GM12878 (cell line): Measurements from ENCODE around the gene SOX30. TPM values are rescaled to one million over a fixed set of nuclear protein-coding genes. Genes with fewer than 3 reads are reported as not detected.
A peak's percentile ranks its signal among the peaks of the same experiment; 100 is the strongest.

Experiments used
- ATAC-seq: fragments of 200-7000 bp; cut with Tn5 transposase; 3 replicates; pipeline ENCODE4 v1.9.1; 2020; ENCODE audit warnings: mild to moderate bottlenecking, moderate library complexity
- BruUV-seq: library from RNA; stranded (reverse); fragments of 400-500 nt; replicated peaks from 2 replicates; lab custom pipeline; 2021; lab: Mats Ljungman, UMichigan
- CTCF ChIA-PET: fragments of 300-600 bp; sonication (Branson Sonifier 250); formaldehyde crosslinking; extraction: SDS; loops from one replicate; lab custom pipeline; 2021; ENCODE audit warnings: inconsistent platforms; lab: Yijun Ruan, JAX
- POLR2A ChIA-PET: fragments of 350-600 bp; formaldehyde crosslinking; extraction: SDS; loops from one replicate; lab custom pipeline; 2021; ENCODE audit warnings: inconsistent platforms; lab: Charles Lee
- RAD21 ChIA-PET: fragments of 300-600 bp; sonication (Branson Sonifier 250); formaldehyde crosslinking; loops from one replicate; lab custom pipeline; 2023; ENCODE audit warnings: antibody characterized with exemption; ENCODE audit not compliant: unreplicated experiment; lab: Charles Lee
- SMC1A ChIA-PET: fragments of 300-600 bp; sonication (Branson Sonifier 250); formaldehyde crosslinking; loops from one replicate; lab custom pipeline; 2023; ENCODE audit not compliant: unreplicated experiment, uncharacterized antibody; lab: Charles Lee
- DNase-seq: peaks from one replicate; pipeline ENCODE4 v3.0.0-alpha.2; 2011; ENCODE audit warnings: low read depth, low spot score
- FAIRE-seq: peaks from 3 replicates; lab custom pipeline; 2011; peaks lifted over from hg19 to GRCh38; lab: Jason Lieb, UNC
- H2AFZ ChIP-seq: 2 replicates; pipeline ENCODE4 v1.6.0; 2011; ENCODE audit warnings: low read depth, low read length, control low read depth; ENCODE audit not compliant: control insufficient read depth
- H3K27ac ChIP-seq: 2 replicates; pipeline ENCODE4 v1.5.1; 2011; ENCODE audit warnings: control low read depth; ENCODE audit not compliant: control insufficient read depth, insufficient read depth
- H3K27me3 ChIP-seq, 2 experiments: replicated peaks in 1 of 2; 2 replicates each; pipeline versions ENCODE4 v1.6.0 to v1.6.1; 2011; ENCODE audit warnings: low read length in 1 of 2; ENCODE audit not compliant: control insufficient read depth in 2 of 2, insufficient read depth in 2 of 2
- H3K36me3 ChIP-seq, 2 experiments: 2 replicates each; pipeline ENCODE4 v1.5.1; 2011; ENCODE audit warnings: low read length in 1 of 2; ENCODE audit not compliant: control insufficient read depth in 2 of 2, insufficient read depth in 2 of 2
- H3K4me1 ChIP-seq: 2 replicates; pipeline ENCODE4 v1.6.1; 2011; ENCODE audit warnings: mild to moderate bottlenecking, low read length, moderate library complexity, mixed read lengths; ENCODE audit not compliant: control insufficient read depth, insufficient read depth
- H3K4me2 ChIP-seq: 2 replicates; pipeline ENCODE4 v1.6.0; 2011; ENCODE audit warnings: control low read depth; ENCODE audit not compliant: control insufficient read depth, insufficient read depth
- H3K4me3 ChIP-seq: fragments of 200-600 bp; sonication (generic); 2 replicates; pipeline ENCODE4 v1.5.1; 2016
- H3K79me2 ChIP-seq: 2 replicates; pipeline ENCODE4 v1.6.0; 2011; ENCODE audit warnings: low read length; ENCODE audit not compliant: control insufficient read depth, insufficient read depth
- H3K9ac ChIP-seq: 2 replicates; pipeline ENCODE4 v1.8.0; 2011; ENCODE audit warnings: low read length, control low read depth, mixed read lengths; ENCODE audit not compliant: control insufficient read depth, insufficient read depth
- H3K9me3 ChIP-seq: replicated peaks from 3 replicates; pipeline ENCODE4 v1.5.1; 2011; ENCODE audit warnings: mild to moderate bottlenecking, low read length; ENCODE audit not compliant: control insufficient read depth, insufficient read depth
- H4K20me1 ChIP-seq: 2 replicates; pipeline ENCODE4 v1.6.0; 2011; ENCODE audit not compliant: control insufficient read depth, insufficient read depth
- CUX1 ChIP-seq: IDR thresholded peaks from 2 replicates; pipeline ENCODE4 v1.6.1; 2012; ENCODE audit warnings: improper control_type of control experiment, low read depth, low read length; ENCODE audit not compliant: insufficient replicate concordance
- ETV6 ChIP-seq, 2 experiments: fragments of 450-650 bp in 1 of 2; IDR thresholded peaks in 1 of 2; conservative IDR thresholded peaks in 1 of 2; 2 replicates each; pipeline ENCODE4 v1.6.1; 2014; ENCODE audit warnings: antibody characterized with exemption in 1 of 2, borderline replicate concordance in 1 of 2, low read depth in 1 of 2, mild to moderate bottlenecking in 1 of 2, moderate library complexity in 1 of 2
- NRF1 ChIP-seq: conservative IDR thresholded peaks from 2 replicates; pipeline ENCODE4 v1.6.1; 2011; ENCODE audit warnings: mild to moderate bottlenecking, low read depth, low read length, improper control_type of control experiment
- PAX5 ChIP-seq: IDR thresholded peaks from 2 replicates; pipeline ENCODE4 v1.6.1; 2011; ENCODE audit warnings: low read depth, low read length, borderline replicate concordance
- TARDBP ChIP-seq: IDR thresholded peaks from 2 replicates; pipeline ENCODE4 v1.6.1; 2016; ENCODE audit warnings: borderline replicate concordance
- ZNF384 ChIP-seq: IDR thresholded peaks from 2 replicates; pipeline ENCODE4 v1.6.1; 2012; ENCODE audit warnings: low read depth, mild to moderate bottlenecking, low read length, improper control_type of control experiment, borderline replicate concordance
- WGBS: methylation state at CpG from one replicate; pipeline ENCODE4 v1.1.6; 2016; ENCODE audit warnings: low lambda C conversion rate; ENCODE audit not compliant: insufficient replicate concordance, insufficient coverage; ENCODE audit errors: missing lambda C conversion rate; 5-methylcytosine and 5-hydroxymethylcytosine counted together
- in situ Hi-C: fragments of 300-500 bp; cut with MboI; formaldehyde crosslinking; loops from 9 replicates; pipeline ENCODE4 v1.14.3; 2018; ENCODE audit warnings: mixed read lengths
- intact Hi-C: fragments of 100-400 bp; cut with micrococcal nuclease; formaldehyde crosslinking; loops from one replicate; pipeline ENCODE4 v1.14.2; 2022; ENCODE audit not compliant: unreplicated experiment
- polyA plus RNA-seq, 11 experiments: library from polyadenylated mRNA; depleted of rRNA in 4 of 11; unstranded in 6 of 11; stranded (reverse) in 5 of 11; fragments of >200 nt; fragmentation: Nextera tagmentation in 4 of 11; fragmentation: Illumina TruSeq in 1 of 11; extraction: Ambion mirVana in 4 of 11; extraction: Trizol in 1 of 11; gene quantifications; 1 replicate in 1 of 11; 2 replicates in 10 of 11; pipeline versions ENCODE4 v1.2.1 to v1.2.3, GENCODE V29; 2011 to 2016; ENCODE audit warnings: inconsistent platforms in 2 of 11, missing spikeins in 2 of 11, low read depth in 1 of 11
- total RNA-seq, 4 experiments: library from RNA; depleted of rRNA in 3 of 4; stranded (reverse); fragments of >200 nt in 3 of 4; fragmentation: Illumina TruSeq in 1 of 4; extraction: Trizol in 1 of 4; gene quantifications; 2 replicates each; pipeline versions ENCODE4 v1.2.1 to v1.2.3, GENCODE V29; 2013 to 2021

The SOX30 gene
- total and polyA plus RNA-seq, 10 of the 15 experiments (the other 5 are each of a cell fraction or from before 2014, with no cell fraction given) = 0.06 to 0.32 (median 0.10) TPM; not detected in 2

- WGBS = 95% methylated on average over 5 of the region's 5 CpGs
- Histone ChIP-seq H3K4me2 (no peak overlapping the region), H3K27ac (peak overlapping the region; percentile 67), H3K4me3 (no peak overlapping the region), H3K79me2 (no peaks in the 10 kb centered on the region), H3K4me1 (peaks cover 31% of the 10 kb centered on the region), H3K36me3 (no peaks in the 10 kb centered on the region), H2AFZ (no peak overlapping the region), H4K20me1 (no peaks in the 10 kb centered on the region), H3K9ac (no peak overlapping the region), H3K9me3 (no peaks in the 10 kb centered on the region; the same call in 2 of the 3 replicates), H3K27me3 (no peaks in the 10 kb centered on the region)
- ATAC-seq (no peak), FAIRE-seq (no peak), DNase-seq (no peak)
- intact Hi-C loops (loop anchor here (5.0 kb wide), 1 partner anchor 40 kb away; no protein-coding TSS in a partner anchor), in situ Hi-C loops (no loop called here)
- no peak for TF ChIP-seq TARDBP
- no peak for TF ChIP-seq ETV6 (conservative IDR thresholded peaks at IDR 0.05 in 1 of 2, IDR thresholded peaks at IDR 0.05 in 1 of 2; ENCODE audit: borderline replicate concordance in 1 of 2, low read depth in 1 of 2)
- no peak for TF ChIP-seq ZNF384
- no peak for TF ChIP-seq CUX1
- TF ChIP-seq PAX5 = no peak
- no peak for TF ChIP-seq NRF1
- ChIA-PET POLR2A (interaction anchor here (0.5 to 3.3 kb wide), 5 partner anchors 8 to 92 kb away, joined by 3 to 19 read pairs (median 3); no protein-coding TSS in a partner anchor), SMC1A (interaction anchor here (0.7 to 11.6 kb wide), 16 partner anchors 9 to 106 kb away, joined by 3 to 142 read pairs (median 5); no protein-coding TSS in a partner anchor), RAD21 (interaction anchor here (0.7 to 7.2 kb wide), 7 partner anchors 9 to 141 kb away, joined by 3 to 90 read pairs (median 4); partner anchors contain the start of gene C5orf52), CTCF (interaction anchor here (0.9 to 3.0 kb wide), 7 partner anchors 9 to 143 kb away, joined by 3 to 13 read pairs (median 3); no protein-coding TSS in a partner anchor)
- no TSS peak for BruUV-seq
Observed at GRCh38 chr5:157612581-157612980, 39.7 kb downstream of the SOX30 start.
